Stomach smooth muscle (tissue), 2 donors: ENCODE results near the gene GTF2IRD1.
A peak's percentile ranks its signal among the peaks of the same experiment; 100 is the strongest.
"Not testable (repeated sequence)": the region's sequence is repeated elsewhere in the genome, so short reads cannot be mapped to it uniquely, and the experiment has no call there.

Experiments
- H3K27ac ChIP-seq: one replicate; pipeline ENCODE4 v1.7.0; 2013; ENCODE audit warnings: mild to moderate bottlenecking, low read length, inconsistent platforms
- H3K27me3 ChIP-seq, 2 donors: one replicate each; pipeline ENCODE4 v1.7.0; 2013; ENCODE audit warnings: low read length in 2 of 2; ENCODE audit not compliant: insufficient read depth in 2 of 2, control insufficient read depth in 1 of 2
- H3K36me3 ChIP-seq, 2 donors: one replicate each; pipeline ENCODE4 v1.7.0; 2013; ENCODE audit warnings: low read length in 2 of 2; ENCODE audit not compliant: control insufficient read depth in 2 of 2, insufficient read depth in 2 of 2
- H3K4me1 ChIP-seq: one replicate; pipeline ENCODE4 v1.7.0; 2013; ENCODE audit warnings: low read length; ENCODE audit not compliant: control insufficient read depth, insufficient read depth
- H3K4me3 ChIP-seq, 2 donors: one replicate each; pipeline ENCODE4 v1.7.0; 2013; ENCODE audit warnings: low read length in 2 of 2
- H3K9ac ChIP-seq, 2 donors: one replicate each; pipeline ENCODE4 v1.7.0; 2013; ENCODE audit warnings: low read length in 2 of 2, mild to moderate bottlenecking in 1 of 2
- H3K9me3 ChIP-seq, 2 donors: one replicate each; pipeline ENCODE4 v1.7.0; 2013; ENCODE audit warnings: low read length in 2 of 2; ENCODE audit not compliant: control insufficient read depth in 2 of 2
- donor health status: healthy.
- donor health status: Pancreatic carcinoma.

Gene GTF2IRD1

GRCh38 chr7:74430409-74430808, 23.3 kb upstream of the GTF2IRD1 start:
- not testable (repeated sequence) for H3K27me3 ChIP-seq, H3K27ac ChIP-seq, H3K4me1 ChIP-seq, H3K9ac ChIP-seq, H3K36me3 ChIP-seq, H3K4me3 ChIP-seq, H3K9me3 ChIP-seq

- Histone ChIP-seq H3K27ac (no peak overlapping the region), H3K9ac (no peak overlapping the region), H3K4me1 (no peaks in the 10 kb centered on the region), H3K4me3 (no peak overlapping the region), H3K27me3 (no peaks in the 10 kb centered on the region), H3K36me3 (no peaks in the 10 kb centered on the region), H3K9me3 (no peaks in the 10 kb centered on the region)
These were observed 22.7 kb upstream of the GTF2IRD1 start for GRCh38 chr7:74430961-74431466.

- H3K9me3 ChIP-seq, H3K9ac ChIP-seq, H3K27me3 ChIP-seq, H3K36me3 ChIP-seq, H3K27ac ChIP-seq, H3K4me1 ChIP-seq, H3K4me3 ChIP-seq: not testable (repeated sequence)
These were observed 16.5 kb upstream of the GTF2IRD1 start for GRCh38 chr7:74437291-74437571.

- Histone ChIP-seq H3K4me3 (no peak overlapping the region), H3K4me1 (no peaks in the 10 kb centered on the region), H3K27me3 (no peaks in the 10 kb centered on the region), H3K9me3 (peaks cover 0 to 6% of the 10 kb centered on the region in 2 donors), H3K9ac (no peak overlapping the region), H3K36me3 (no peaks in the 10 kb centered on the region), H3K27ac (no peak overlapping the region)
These were observed 15.4 kb upstream of the GTF2IRD1 start for GRCh38 chr7:74438327-74438726.

GRCh38 chr7:74439541-74439940, 14.2 kb upstream of the GTF2IRD1 start:
- Histone ChIP-seq H3K36me3 (no peaks in the 10 kb centered on the region), H3K4me1 (no peaks in the 10 kb centered on the region), H3K9me3 (peaks cover 0 to 6% of the 10 kb centered on the region in 2 donors), H3K9ac (no peak overlapping the region), H3K27ac (no peak overlapping the region), H3K4me3 (no peak overlapping the region), H3K27me3 (no peaks in the 10 kb centered on the region)

GRCh38 chr7:74440143-74440542, 13.6 kb upstream of the GTF2IRD1 start:
- not testable (repeated sequence) for H3K4me3 ChIP-seq, H3K9me3 ChIP-seq, H3K9ac ChIP-seq, H3K36me3 ChIP-seq, H3K27ac ChIP-seq, H3K4me1 ChIP-seq, H3K27me3 ChIP-seq

- Histone ChIP-seq H3K9ac (no peak overlapping the region), H3K4me3 (no peak overlapping the region), H3K4me1 (no peaks in the 10 kb centered on the region), H3K27ac (no peak overlapping the region), H3K27me3 (no peaks in the 10 kb centered on the region), H3K9me3 (peaks cover 0 to 6% of the 10 kb centered on the region in 2 donors), H3K36me3 (no peaks in the 10 kb centered on the region)
These were observed 11.9 kb upstream of the GTF2IRD1 start for GRCh38 chr7:74441801-74442200.

GRCh38 chr7:74443543-74444247, 10.0 kb upstream of the GTF2IRD1 start:
- no peak overlapping the region for H3K27ac ChIP-seq
- no peaks in the 10 kb centered on the region for H3K4me1 ChIP-seq
- no peaks in the 10 kb centered on the region for H3K36me3 ChIP-seq
- no peak overlapping the region for H3K4me3 ChIP-seq
- no peaks in the 10 kb centered on the region for H3K27me3 ChIP-seq
- no peak overlapping the region for H3K9ac ChIP-seq
- H3K9me3 ChIP-seq, result peaks cover 0 to 2% of the 10 kb centered on the region in 2 donors

- Histone ChIP-seq H3K9me3 (no peaks in the 10 kb centered on the region), H3K9ac (no peak overlapping the region), H3K4me1 (peaks cover 5% of the 10 kb centered on the region), H3K36me3 (no peaks in the 10 kb centered on the region), H3K27ac (no peak overlapping the region), H3K4me3 (no peak overlapping the region), H3K27me3 (no peaks in the 10 kb centered on the region)
These were observed 4.6 kb upstream of the GTF2IRD1 start for GRCh38 chr7:74449144-74449543.

GRCh38 chr7:74449809-74450397, 3.8 kb upstream of the GTF2IRD1 start:
- H3K27ac ChIP-seq, result no peak overlapping the region
- H3K9ac ChIP-seq, result no peak overlapping the region
- H3K4me3 ChIP-seq, result no peak overlapping the region
- no peaks in the 10 kb centered on the region for H3K9me3 ChIP-seq
- H3K27me3 ChIP-seq, result no peaks in the 10 kb centered on the region
- no peaks in the 10 kb centered on the region for H3K36me3 ChIP-seq
- peaks cover 8% of the 10 kb centered on the region for H3K4me1 ChIP-seq

- Histone ChIP-seq H3K27me3 (no peaks in the 10 kb centered on the region), H3K9me3 (no peaks in the 10 kb centered on the region), H3K4me3 (peak overlapping the region; percentile 43 to 73), H3K27ac (peak overlapping the region; percentile 67), H3K9ac (peak overlapping the region in 1 of 2 donors; percentile 13), H3K36me3 (no peaks in the 10 kb centered on the region), H3K4me1 (peaks cover 20% of the 10 kb centered on the region)
These were observed 871 bp upstream of the GTF2IRD1 start for GRCh38 chr7:74452748-74453321.
